Activated CD8-positive, alpha-beta T cell treated with anti-CD3 and anti-CD28 coated beads, Interleukin-2, amount 10 ng/mL, durations not matched to agents 7 days and 5 days (primary cell): ENCODE results near the gene ABHD15. TPM values are rescaled to one million over a fixed set of nuclear protein-coding genes. Genes with fewer than 3 reads are reported as not detected.
"Not testable (repeated sequence)": the region's sequence is repeated elsewhere in the genome, so short reads cannot be mapped to it uniquely, and the experiment has no call there.

ENCODE experiments used
- ATAC-seq: fragments of 150-1000 bp; cut with Tn5 transposase; one replicate; pipeline ENCODE4 v1.10.0; 2021; ENCODE audit warnings: moderate library complexity
- CTCF ChIA-PET: fragments of 350-600 bp; sonication (Branson Sonifier 250); formaldehyde crosslinking; loops from one replicate; lab custom pipeline; 2021; ENCODE audit warnings: antibody characterized with exemption; lab: Charles Lee
- POLR2A ChIA-PET: fragments of 350-600 bp; sonication (Branson Sonifier 250); formaldehyde crosslinking; loops from one replicate; lab custom pipeline; 2021; ENCODE audit warnings: antibody characterized with exemption; lab: Charles Lee
- DNase-seq: peaks from one replicate; pipeline ENCODE4 v3.0.0-alpha.2; 2020
- H3K27ac Mint-ChIP-seq: one replicate; pipeline ENCODE4 v1.8.0; 2021; ENCODE audit warnings: mild to moderate bottlenecking, mixed read lengths
- H3K27me3 Mint-ChIP-seq: one replicate; pipeline ENCODE4 v1.8.0; 2021; ENCODE audit warnings: low read depth, mixed read lengths
- H3K36me3 Mint-ChIP-seq: one replicate; pipeline ENCODE4 v1.8.0; 2021; ENCODE audit warnings: low read depth, mixed read lengths
- H3K4me1 Mint-ChIP-seq: one replicate; pipeline ENCODE4 v1.8.0; 2021; ENCODE audit warnings: low read depth, mixed read lengths
- H3K4me3 Mint-ChIP-seq: one replicate; pipeline ENCODE4 v1.8.0; 2021; ENCODE audit warnings: mild to moderate bottlenecking, mixed read lengths
- H3K9me3 Mint-ChIP-seq: one replicate; pipeline ENCODE4 v1.8.0; 2022; ENCODE audit warnings: mixed read lengths; ENCODE audit not compliant: insufficient read depth
- total RNA-seq, 2 experiments: library from RNA; stranded (reverse); gene quantifications; one replicate each; pipeline ENCODE4 v1.2.3, GENCODE V29; 2021

ABHD15 gene
- total RNA-seq, 2 experiments from 2014 or later: 21.1 to 21.7 TPM

GRCh38 chr17:29565643-29566472 lies 979 bp downstream of the ABHD15 start:
- ChIA-PET POLR2A (interaction anchor here (3.2 to 4.7 kb wide), 2 partner anchors 10 to 51 kb away, joined by 9 to 26 read pairs; no protein-coding TSS in a partner anchor), CTCF (interaction anchor here (1.1 to 10.9 kb wide), 9 partner anchors 9 to 275 kb away, joined by 3 to 99 read pairs (median 4); partner anchors contain the start of gene ANKRD13B)
- Mint-ChIP-seq H3K27ac (peak overlapping the region; percentile 97), H3K4me1 (peaks cover 46% of the 10 kb centered on the region), H3K36me3 (peaks cover 43% of the 10 kb centered on the region), H3K27me3 (no peaks in the 10 kb centered on the region), H3K4me3 (peak overlapping the region; percentile 96), H3K9me3 (no peaks in the 10 kb centered on the region)
- peak; percentile 32 for ATAC-seq
- DNase-seq: peak; percentile 77

GRCh38 chr17:29563816-29564215 lies 3.0 kb downstream of the ABHD15 start:
- Mint-ChIP-seq H3K36me3 (peaks cover 52% of the 10 kb centered on the region), H3K4me1 (peaks cover 39% of the 10 kb centered on the region), H3K27ac (peak overlapping the region; percentile 1), H3K9me3 (no peaks in the 10 kb centered on the region), H3K27me3 (no peaks in the 10 kb centered on the region), H3K4me3 (peak overlapping the region; percentile 17)
- no peak for DNase-seq
- ChIA-PET POLR2A (interaction anchor here (3.2 kb wide), 1 partner anchor 8 kb away, joined by 9 read pairs; no protein-coding TSS in a partner anchor), CTCF (interaction anchor here (6.8 to 10.7 kb wide), 2 partner anchors 28 to 194 kb away, joined by 45 to 70 read pairs; partner anchors contain the start of gene ANKRD13B)
- no peak for ATAC-seq

GRCh38 chr17:29562615-29563014 lies 4.2 kb downstream of the ABHD15 start:
- Mint-ChIP-seq H3K9me3 (no peaks in the 10 kb centered on the region), H3K36me3 (peaks cover 49% of the 10 kb centered on the region), H3K4me3 (no peak overlapping the region), H3K27ac (no peak overlapping the region), H3K4me1 (peaks cover 50% of the 10 kb centered on the region), H3K27me3 (no peaks in the 10 kb centered on the region)
- DNase-seq: no peak
- no peak for ATAC-seq
- ChIA-PET POLR2A (no interaction called here), CTCF (interaction anchor here (0.6 to 0.9 kb wide), 3 partner anchors 14 to 941 kb away, joined by 3 to 6 read pairs (median 3); no protein-coding TSS in a partner anchor)

- H3K27ac Mint-ChIP-seq: peak overlapping the region; percentile 54
These were observed 5.0 kb downstream of the ABHD15 start for GRCh38 chr17:29561554-29562517.

GRCh38 chr17:29560316-29560715 lies 6.5 kb downstream of the ABHD15 start:
- H3K4me3 Mint-ChIP-seq: no peak overlapping the region
- peaks cover 44% of the 10 kb centered on the region for H3K36me3 Mint-ChIP-seq
- no peak overlapping the region for H3K27ac Mint-ChIP-seq
- no peak for ATAC-seq
- DNase-seq: no peak
- no peaks in the 10 kb centered on the region for H3K27me3 Mint-ChIP-seq
- no peaks in the 10 kb centered on the region for H3K9me3 Mint-ChIP-seq
- POLR2A ChIA-PET: no interaction called here
- H3K4me1 Mint-ChIP-seq: peaks cover 55% of the 10 kb centered on the region
- CTCF ChIA-PET: interaction anchor here (1.3 to 2.2 kb wide), 3 partner anchors 24 to 341 kb away, joined by 3 to 7 read pairs (median 5); no protein-coding TSS in a partner anchor

More at GRCh38 chr17:29561554-29562517, 5.0 kb downstream of the ABHD15 start:
- H3K9me3 Mint-ChIP-seq: no peaks in the 10 kb centered on the region
- H3K27me3 Mint-ChIP-seq: no peaks in the 10 kb centered on the region
- peaks cover 58% of the 10 kb centered on the region for H3K4me1 Mint-ChIP-seq
- CTCF ChIA-PET: interaction anchor here (0.7 to 1.4 kb wide), 5 partner anchors 13 to 192 kb away, joined by 3 to 6 read pairs (median 4); no protein-coding TSS in a partner anchor
- POLR2A ChIA-PET: no interaction called here
- no peak for DNase-seq
- H3K4me3 Mint-ChIP-seq: no peak overlapping the region
- peaks cover 49% of the 10 kb centered on the region for H3K36me3 Mint-ChIP-seq
- ATAC-seq: no peak

GRCh38 chr17:29559640-29560039 lies 7.2 kb downstream of the ABHD15 start:
- Mint-ChIP-seq H3K27me3 (no peaks in the 10 kb centered on the region), H3K9me3 (no peaks in the 10 kb centered on the region), H3K36me3 (peaks cover 40% of the 10 kb centered on the region), H3K27ac (no peak overlapping the region), H3K4me1 (peaks cover 51% of the 10 kb centered on the region), H3K4me3 (no peak overlapping the region)
- no peak for ATAC-seq
- POLR2A ChIA-PET: no interaction called here
- CTCF ChIA-PET: interaction anchor here (1.3 to 2.2 kb wide), 3 partner anchors 23 to 340 kb away, joined by 3 to 7 read pairs (median 5); no protein-coding TSS in a partner anchor
- no peak for DNase-seq

GRCh38 chr17:29558139-29558538 lies 8.7 kb downstream of the ABHD15 start:
- H3K4me3 Mint-ChIP-seq, DNase-seq, POLR2A ChIA-PET, H3K27me3 Mint-ChIP-seq, ATAC-seq, H3K9me3 Mint-ChIP-seq, CTCF ChIA-PET: not testable (repeated sequence)
- peaks cover 34% of the 10 kb centered on the region for H3K36me3 Mint-ChIP-seq
- H3K27ac Mint-ChIP-seq: peak overlapping the region; percentile 27
- peaks cover 42% of the 10 kb centered on the region for H3K4me1 Mint-ChIP-seq

GRCh38 chr17:29557739-29558116 lies 9.1 kb downstream of the ABHD15 start:
- ChIA-PET CTCF (interaction anchor here (1.5 kb wide), 1 partner anchor 21 kb away, joined by 3 read pairs; no protein-coding TSS in a partner anchor), POLR2A (no interaction called here)
- Mint-ChIP-seq H3K27ac (peak overlapping the region; percentile 27), H3K9me3 (no peaks in the 10 kb centered on the region), H3K4me1 (peaks cover 38% of the 10 kb centered on the region), H3K4me3 (no peak overlapping the region), H3K36me3 (peaks cover 31% of the 10 kb centered on the region), H3K27me3 (no peaks in the 10 kb centered on the region)
- peak; percentile 59 for ATAC-seq
- DNase-seq: no peak

- H3K36me3 Mint-ChIP-seq: peaks cover 27% of the 10 kb centered on the region
- ChIA-PET POLR2A (interaction anchor here (0.6 kb wide), 1 partner anchor 1252 kb away, joined by 3 read pairs; no protein-coding TSS in a partner anchor), CTCF (interaction anchor here (1.1 to 2.0 kb wide), 3 partner anchors 8 to 187 kb away, joined by 3 to 9 read pairs (median 3); no protein-coding TSS in a partner anchor)
- ATAC-seq: peak; percentile 15
- H3K4me3 Mint-ChIP-seq: no peak overlapping the region
- H3K4me1 Mint-ChIP-seq: peaks cover 33% of the 10 kb centered on the region
- no peak for DNase-seq
- H3K9me3 Mint-ChIP-seq: no peaks in the 10 kb centered on the region
- H3K27me3 Mint-ChIP-seq: no peaks in the 10 kb centered on the region
- H3K27ac Mint-ChIP-seq: peak overlapping the region; percentile 49
These were observed 9.6 kb downstream of the ABHD15 start for GRCh38 chr17:29557085-29557738.

GRCh38 chr17:29555840-29556239 lies 11.0 kb downstream of the ABHD15 start:
- no peak overlapping the region for H3K27ac Mint-ChIP-seq

More at GRCh38 chr17:29555840-29556239, 11.0 kb downstream of the ABHD15 start:
- ATAC-seq: no peak
- Mint-ChIP-seq H3K36me3 (peaks cover 16% of the 10 kb centered on the region), H3K27me3 (no peaks in the 10 kb centered on the region), H3K4me1 (peaks cover 24% of the 10 kb centered on the region), H3K9me3 (no peaks in the 10 kb centered on the region), H3K4me3 (no peak overlapping the region)
- DNase-seq: no peak
- POLR2A ChIA-PET: interaction anchor here (2.0 kb wide), 1 partner anchor 9 kb away, joined by 9 read pairs; no protein-coding TSS in a partner anchor
- CTCF ChIA-PET: interaction anchor here (2.0 kb wide), 1 partner anchor 186 kb away, joined by 9 read pairs; no protein-coding TSS in a partner anchor
